AG10803 (cell line): ENCODE measurements around the gene BRICD5.

Source experiments
- DNase-seq: peaks from one replicate; pipeline ENCODE4 v3.0.0; 2010; ENCODE audit warnings: low read depth
- H3K4me3 ChIP-seq: 2 replicates; pipeline ENCODE4 v1.5.1; 2011; ENCODE audit warnings: mild to moderate bottlenecking, low read length, control low read depth
- CTCF ChIP-seq: conservative IDR thresholded peaks from 2 replicates; pipeline ENCODE4 v1.5.1; 2011; ENCODE audit warnings: mild to moderate bottlenecking, low read length, control low read depth, inconsistent platforms

Gene BRICD5

GRCh38 chr16:2186064-2186463, 24.6 kb downstream of the BRICD5 start:
- no peak for TF ChIP-seq CTCF
- DNase-seq = no peak
- no peak overlapping the region for H3K4me3 ChIP-seq

- no peak for TF ChIP-seq CTCF
- no peak overlapping the region for H3K4me3 ChIP-seq
- DNase-seq = no peak
Measured at GRCh38 chr16:2184962-2185361, 25.7 kb downstream of the BRICD5 start.

GRCh38 chr16:2184346-2184745, 26.3 kb downstream of the BRICD5 start:
- no peak overlapping the region for H3K4me3 ChIP-seq
- no peak for TF ChIP-seq CTCF
- no peak for DNase-seq

- no peak for DNase-seq
- no peak for TF ChIP-seq CTCF
- no peak overlapping the region for H3K4me3 ChIP-seq
Measured at GRCh38 chr16:2183671-2184070, 27.0 kb downstream of the BRICD5 start.

GRCh38 chr16:2181952-2182351, 28.7 kb downstream of the BRICD5 start:
- no peak for DNase-seq
- no peak overlapping the region for H3K4me3 ChIP-seq
- TF ChIP-seq CTCF = no peak

GRCh38 chr16:2180962-2181923, 29.4 kb downstream of the BRICD5 start:
- no peak overlapping the region for H3K4me3 ChIP-seq
- no peak for TF ChIP-seq CTCF
- DNase-seq = no peak

GRCh38 chr16:2180461-2180860, 30.2 kb downstream of the BRICD5 start:
- no peak for TF ChIP-seq CTCF
- no peak overlapping the region for H3K4me3 ChIP-seq
- no peak for DNase-seq
